VCaP (cell line): ENCODE measurements around the gene LRCH1.
"Not testable (repeated sequence)": the region's sequence is repeated elsewhere in the genome, so short reads cannot be mapped to it uniquely, and the experiment has no call there.

Experiments used
- H3K27ac ChIP-seq: fragments of 450-650 bp; 2 replicates; pipeline ENCODE4 v1.5.1; 2017
- CTCF ChIP-seq: fragments of 450-650 bp; conservative IDR thresholded peaks from 2 replicates; pipeline ENCODE4 v1.5.1; 2017; ENCODE audit warnings: mild to moderate bottlenecking, moderate library complexity

LRCH1 gene

GRCh38 chr13:46751811-46752635, 199.1 kb downstream of the LRCH1 start:
- H3K27ac ChIP-seq = no peak overlapping the region
- TF ChIP-seq CTCF = no peak

DNA sequence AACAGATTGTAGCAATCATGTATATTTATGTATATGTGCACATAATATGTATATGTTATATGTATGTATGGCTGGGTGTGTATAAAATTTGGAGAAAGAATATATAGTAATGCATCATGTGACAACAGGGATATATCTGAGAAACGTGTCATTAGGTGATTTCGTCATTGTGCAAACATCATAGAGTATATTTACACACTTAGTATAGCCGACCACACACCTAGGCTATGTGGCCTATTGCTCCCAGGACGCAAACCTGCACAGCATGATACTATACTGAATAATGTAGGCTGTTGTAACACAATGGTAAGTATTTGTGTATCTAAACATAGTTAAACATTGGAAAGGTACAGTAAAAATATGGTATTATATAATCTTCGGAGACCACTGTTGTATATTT, 200.2 kb downstream of the LRCH1 start:
- no peak for TF ChIP-seq CTCF
- H3K27ac ChIP-seq = no peak overlapping the region

DNA sequence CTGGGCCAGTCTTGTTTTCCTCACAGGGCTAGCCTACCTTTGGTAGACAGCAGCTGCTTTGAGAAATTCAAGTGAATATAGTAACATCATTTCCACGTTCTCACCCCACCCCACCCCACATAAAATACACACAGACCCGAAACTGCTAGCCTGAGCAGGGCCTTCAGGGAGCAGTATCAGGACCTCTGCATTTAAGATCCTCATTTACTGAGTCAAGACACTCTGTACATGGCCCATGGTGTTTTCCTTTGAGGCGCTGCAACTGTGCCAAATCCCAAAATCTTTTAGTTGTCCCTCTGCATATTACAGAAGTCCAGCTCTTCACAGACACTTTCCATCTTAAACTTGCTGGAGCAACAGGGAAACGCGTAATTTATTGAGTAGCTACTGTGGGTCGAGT, 200.9 kb downstream of the LRCH1 start:
- no peak overlapping the region for H3K27ac ChIP-seq
- no peak for TF ChIP-seq CTCF

- H3K27ac ChIP-seq = no peak overlapping the region
- TF ChIP-seq CTCF = no peak
Measured at GRCh38 chr13:46754812-46755211, 201.8 kb downstream of the LRCH1 start.

- not testable (repeated sequence) for H3K27ac ChIP-seq
Measured at GRCh38 chr13:46755508-46755907, 202.5 kb downstream of the LRCH1 start.

- peak overlapping the region; percentile 90 for H3K27ac ChIP-seq
- no peak for TF ChIP-seq CTCF
Measured at GRCh38 chr13:46756977-46757376, 204.0 kb downstream of the LRCH1 start.

DNA sequence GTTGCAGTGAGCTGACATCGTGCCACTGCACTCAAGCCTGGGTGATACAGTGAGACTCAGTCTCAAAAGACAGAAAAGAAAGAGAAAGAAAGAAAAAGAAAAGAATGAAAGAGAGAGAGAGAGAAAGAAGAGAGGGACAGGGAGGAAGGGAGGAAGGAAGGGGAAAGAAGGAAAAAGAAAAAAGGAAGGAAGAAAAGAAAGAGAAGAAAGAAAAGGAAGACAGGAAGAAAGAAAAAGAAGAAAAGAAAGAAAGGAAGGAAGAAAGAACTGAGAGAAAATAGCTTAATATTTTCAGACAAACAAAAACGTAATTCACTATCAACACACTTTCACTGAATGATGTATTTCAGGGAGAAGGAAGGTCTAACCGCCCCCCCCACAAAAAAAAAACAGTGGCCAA, 204.7 kb downstream of the LRCH1 start:
- TF ChIP-seq CTCF = no peak
- H3K27ac ChIP-seq = peak overlapping the region; percentile 90

- H3K27ac ChIP-seq = peak overlapping the region; percentile 90
- TF ChIP-seq CTCF = no peak
Measured at GRCh38 chr13:46759846-46760245, 206.9 kb downstream of the LRCH1 start.
